ENCODE results near the gene RTRAF.

DNA sequence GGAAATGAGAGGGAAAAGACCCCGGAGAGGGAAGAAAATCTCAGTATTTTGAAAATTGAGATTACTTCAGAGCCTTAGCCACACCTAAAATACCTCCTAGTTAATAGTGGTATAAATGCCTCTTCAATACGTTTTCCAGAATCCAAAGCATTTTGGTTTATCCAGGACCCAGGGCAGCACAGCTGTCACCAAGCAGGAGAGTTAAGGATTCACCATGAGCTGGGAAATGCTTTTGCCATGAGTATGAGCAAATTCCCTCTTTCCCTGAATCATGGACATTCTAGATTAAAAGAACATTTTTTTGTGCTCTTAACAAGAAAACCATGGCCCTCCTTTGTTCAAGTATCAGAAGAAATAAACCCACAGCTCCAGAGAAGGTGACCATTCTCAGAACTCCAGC is 21.8 kb upstream of the RTRAF start:
- TF ChIP-seq, protein P1, sequence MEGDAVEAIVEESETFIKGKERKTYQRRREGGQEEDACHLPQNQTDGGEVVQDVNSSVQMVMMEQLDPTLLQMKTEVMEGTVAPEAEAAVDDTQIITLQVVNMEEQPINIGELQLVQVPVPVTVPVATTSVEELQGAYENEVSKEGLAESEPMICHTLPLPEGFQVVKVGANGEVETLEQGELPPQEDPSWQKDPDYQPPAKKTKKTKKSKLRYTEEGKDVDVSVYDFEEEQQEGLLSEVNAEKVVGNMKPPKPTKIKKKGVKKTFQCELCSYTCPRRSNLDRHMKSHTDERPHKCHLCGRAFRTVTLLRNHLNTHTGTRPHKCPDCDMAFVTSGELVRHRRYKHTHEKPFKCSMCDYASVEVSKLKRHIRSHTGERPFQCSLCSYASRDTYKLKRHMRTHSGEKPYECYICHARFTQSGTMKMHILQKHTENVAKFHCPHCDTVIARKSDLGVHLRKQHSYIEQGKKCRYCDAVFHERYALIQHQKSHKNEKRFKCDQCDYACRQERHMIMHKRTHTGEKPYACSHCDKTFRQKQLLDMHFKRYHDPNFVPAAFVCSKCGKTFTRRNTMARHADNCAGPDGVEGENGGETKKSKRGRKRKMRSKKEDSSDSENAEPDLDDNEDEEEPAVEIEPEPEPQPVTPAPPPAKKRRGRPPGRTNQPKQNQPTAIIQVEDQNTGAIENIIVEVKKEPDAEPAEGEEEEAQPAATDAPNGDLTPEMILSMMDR (conservative IDR thresholded peaks at IDR 0.05 in 1 of 2, IDR thresholded peaks at IDR 0.05 in 1 of 2; ENCODE audit: low read depth in 1 of 2, low read length in 2 of 2) = no peak
- no peak for TF ChIP-seq EZH2 (IDR thresholded peaks at IDR 0.05; ENCODE audit: low read length, missing control alignments)

All from fibroblast of lung (primary cell).